Erythroblast (primary cell): ENCODE measurements around the gene TCEAL3.

Experiments
- GATA1 ChIP-seq: IDR thresholded peaks from 2 replicates; pipeline ENCODE4 v1.6.1; 2011; ENCODE audit warnings: low read depth, mild to moderate bottlenecking, control low read depth, low read length, moderate library complexity
- POLR2A ChIP-seq: IDR thresholded peaks from 2 replicates; pipeline ENCODE4 v1.6.1; 2011; ENCODE audit warnings: mild to moderate bottlenecking, low read length

GRCh38 chrX:103613362-103613890, 5.7 kb downstream of the TCEAL3 start:
- TF ChIP-seq POLR2A (no peak), GATA1 (no peak)
